HepG2 (cell line): ENCODE data around the gene ADSS1. TPM values are rescaled to one million over a fixed set of nuclear protein-coding genes. Genes with fewer than 3 reads are reported as not detected.

Experiments
- CENPT ChIP-seq: sonication (generic); formaldehyde crosslinking; IDR thresholded peaks from 2 replicates; pipeline ENCODE4 v1.8.0; 2022; ENCODE audit warnings: low read depth, mild to moderate bottlenecking, moderate library complexity, missing genetic modification reagents
- DNMT3B ChIP-seq: conservative IDR thresholded peaks from 2 replicates; pipeline ENCODE4 v1.6.1; 2016; ENCODE audit warnings: missing biosample characterization, control low read depth
- FOXO1 ChIP-seq: sonication (generic); formaldehyde crosslinking; IDR thresholded peaks from 2 replicates; pipeline ENCODE4 v1.4.0; 2020; ENCODE audit warnings: missing genetic modification reagents
- HNRNPL ChIP-seq: fragments of 200-400 bp; formaldehyde crosslinking; IDR thresholded peaks from 2 replicates; pipeline ENCODE4 v1.6.1; 2017; ENCODE audit warnings: mild to moderate bottlenecking, low read depth, low read length
- IKZF4 ChIP-seq: sonication (generic); formaldehyde crosslinking; IDR thresholded peaks from 2 replicates; pipeline ENCODE4 v1.5.1; 2020; ENCODE audit warnings: borderline replicate concordance, mild to moderate bottlenecking, low read depth, missing genetic modification reagents; ENCODE audit errors: not compliant biosample characterization
- KAT7 ChIP-seq: IDR thresholded peaks from 2 replicates; pipeline ENCODE4 v1.6.1; 2018; ENCODE audit warnings: borderline replicate concordance, missing compliant biosample characterization
- NR2F6 ChIP-seq, 2 experiments: IDR thresholded peaks; 2 replicates each; pipeline ENCODE4 v1.6.1; 2016; ENCODE audit warnings: antibody characterized with exemption in 1 of 2, mild to moderate bottlenecking in 1 of 2
- PBX3 ChIP-seq: sonication (generic); formaldehyde crosslinking; IDR thresholded peaks from 2 replicates; pipeline ENCODE4 v1.8.1; 2023; ENCODE audit warnings: missing genetic modification reagents, inconsistent platforms, borderline replicate concordance
- RNF219 ChIP-seq: sonication (generic); formaldehyde crosslinking; IDR thresholded peaks from 2 replicates; pipeline ENCODE4 v1.5.0; 2020; ENCODE audit warnings: mild to moderate bottlenecking, missing genetic modification reagents
- SRF ChIP-seq: IDR thresholded peaks from 2 replicates; pipeline ENCODE4 v1.6.1; 2011; ENCODE audit warnings: mild to moderate bottlenecking, low read depth, low read length, moderate library complexity
- SRY ChIP-seq: sonication (generic); formaldehyde crosslinking; IDR thresholded peaks from 2 replicates; pipeline ENCODE4 v1.8.0; 2022; ENCODE audit warnings: mild to moderate bottlenecking, missing genetic modification reagents
- ZNF205 ChIP-seq: IDR thresholded peaks from 2 replicates; pipeline ENCODE4 v1.6.1; 2018; ENCODE audit warnings: missing biosample characterization, missing genetic modification reagents
- ZNF30 ChIP-seq: sonication (generic); formaldehyde crosslinking; IDR thresholded peaks from 2 replicates; pipeline ENCODE4 v1.5.0; 2020; ENCODE audit warnings: mild to moderate bottlenecking, missing genetic modification reagents
- ZNF530 ChIP-seq: sonication (generic); formaldehyde crosslinking; IDR thresholded peaks from 2 replicates; pipeline ENCODE4 v1.5.0; 2020; ENCODE audit warnings: low read depth, mild to moderate bottlenecking, missing genetic modification reagents
- ZNF616 ChIP-seq: sonication (generic); formaldehyde crosslinking; IDR thresholded peaks from 2 replicates; pipeline ENCODE4 v1.5.0; 2020; ENCODE audit warnings: low read depth, mild to moderate bottlenecking, missing genetic modification reagents
- ZSCAN30 ChIP-seq: sonication (generic); formaldehyde crosslinking; IDR thresholded peaks from 2 replicates; pipeline ENCODE4 v1.5.0; 2020; ENCODE audit warnings: mild to moderate bottlenecking, missing genetic modification reagents
- polyA plus RNA-seq, 8 experiments: library from polyadenylated mRNA; depleted of rRNA in 3 of 8; stranded (reverse) in 7 of 8; unstranded in 1 of 8; fragments of >200 nt; fragmentation: Illumina TruSeq in 4 of 8; extraction: Trizol in 4 of 8; gene quantifications; 2 replicates each; pipeline versions ENCODE4 v1.2.1 to v1.2.3, GENCODE V29; 2011 to 2016; ENCODE audit warnings: low read depth in 4 of 8, missing spikeins in 1 of 8, mixed read lengths in 1 of 8; ENCODE audit not compliant: insufficient read depth in 1 of 8
- total RNA-seq, 5 experiments: library from RNA; depleted of rRNA; stranded (reverse); fragments of >200 nt; fragmentation: Illumina TruSeq; extraction: Trizol; gene quantifications; 2 replicates each; pipeline ENCODE4 v1.2.3, GENCODE V29; 2016; ENCODE audit warnings: low read depth in 1 of 5
- TF ChIP-seq, protein P1 (sequence below): sonication (generic); formaldehyde crosslinking; IDR thresholded peaks from 2 replicates; pipeline ENCODE4 v1.4.0; 2020; ENCODE audit warnings: missing genetic modification reagents
- TF ChIP-seq, protein P2 (sequence below): sonication (generic); formaldehyde crosslinking; IDR thresholded peaks from 2 replicates; pipeline ENCODE4 v1.8.0; 2022; ENCODE audit warnings: mild to moderate bottlenecking, missing genetic modification reagents, borderline replicate concordance

ADSS1 gene
- total and polyA plus RNA-seq, 2 of the 13 experiments (the other 11 are each of a cell fraction or from before 2014, with no cell fraction given), result 1.0 to 36.7 TPM

DNA sequence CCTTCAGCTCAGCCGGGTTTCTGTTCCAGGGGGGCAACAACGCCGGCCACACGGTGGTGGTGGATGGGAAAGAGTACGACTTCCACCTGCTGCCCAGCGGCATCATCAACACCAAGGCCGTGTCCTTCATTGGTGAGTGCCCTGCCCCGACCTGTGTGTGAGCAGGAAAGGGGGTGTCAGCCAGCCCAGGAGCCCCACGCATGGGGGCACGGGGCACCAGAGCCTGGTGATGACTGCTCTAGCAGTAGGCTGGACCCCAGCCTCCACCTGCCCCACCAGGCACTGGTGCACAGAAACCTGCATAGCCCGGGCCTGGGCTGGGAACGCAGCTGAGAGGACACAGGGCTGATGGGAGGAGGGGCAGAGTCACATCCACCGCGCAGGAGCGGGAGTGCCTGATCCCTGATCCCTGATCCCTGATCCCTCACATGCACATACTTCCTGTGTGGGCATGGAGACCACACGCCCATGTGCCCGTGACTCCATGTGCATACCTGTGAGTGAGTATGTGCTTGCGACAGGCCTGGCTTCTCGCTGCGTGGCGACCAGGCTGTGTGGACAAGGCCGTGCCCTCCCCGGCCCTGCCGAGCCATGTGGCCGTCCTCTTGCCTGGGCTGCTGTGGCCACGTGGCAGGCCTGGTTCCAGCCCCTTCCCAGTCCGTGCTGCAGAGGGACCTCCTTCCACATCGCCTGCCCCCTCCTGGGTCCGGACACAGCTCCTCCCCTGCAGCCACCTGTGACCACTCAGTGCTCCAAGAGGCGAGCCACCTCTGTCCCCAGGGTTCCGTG is 11.2 kb downstream of the ADSS1 start (continued):
- TF ChIP-seq, protein P1, sequence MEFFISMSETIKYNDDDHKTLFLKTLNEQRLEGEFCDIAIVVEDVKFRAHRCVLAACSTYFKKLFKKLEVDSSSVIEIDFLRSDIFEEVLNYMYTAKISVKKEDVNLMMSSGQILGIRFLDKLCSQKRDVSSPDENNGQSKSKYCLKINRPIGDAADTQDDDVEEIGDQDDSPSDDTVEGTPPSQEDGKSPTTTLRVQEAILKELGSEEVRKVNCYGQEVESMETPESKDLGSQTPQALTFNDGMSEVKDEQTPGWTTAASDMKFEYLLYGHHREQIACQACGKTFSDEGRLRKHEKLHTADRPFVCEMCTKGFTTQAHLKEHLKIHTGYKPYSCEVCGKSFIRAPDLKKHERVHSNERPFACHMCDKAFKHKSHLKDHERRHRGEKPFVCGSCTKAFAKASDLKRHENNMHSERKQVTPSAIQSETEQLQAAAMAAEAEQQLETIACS (CRISPR knock-in tag), result no peak
- TF ChIP-seq DNMT3B, result no peak
- peak; percentile 83; the same call in 1 of the 2 replicates for TF ChIP-seq HNRNPL
- no peak for TF ChIP-seq ZNF530 (CRISPR knock-in tag)
- TF ChIP-seq FOXO1, result peak; percentile 73
- no peak for TF ChIP-seq RNF219 (CRISPR knock-in tag)
- peak; percentile 63; the same call in 1 of the 2 replicates for TF ChIP-seq SRY (CRISPR knock-in tag)
- TF ChIP-seq CENPT (CRISPR knock-in tag), result peak; percentile 99
- TF ChIP-seq, protein P2, sequence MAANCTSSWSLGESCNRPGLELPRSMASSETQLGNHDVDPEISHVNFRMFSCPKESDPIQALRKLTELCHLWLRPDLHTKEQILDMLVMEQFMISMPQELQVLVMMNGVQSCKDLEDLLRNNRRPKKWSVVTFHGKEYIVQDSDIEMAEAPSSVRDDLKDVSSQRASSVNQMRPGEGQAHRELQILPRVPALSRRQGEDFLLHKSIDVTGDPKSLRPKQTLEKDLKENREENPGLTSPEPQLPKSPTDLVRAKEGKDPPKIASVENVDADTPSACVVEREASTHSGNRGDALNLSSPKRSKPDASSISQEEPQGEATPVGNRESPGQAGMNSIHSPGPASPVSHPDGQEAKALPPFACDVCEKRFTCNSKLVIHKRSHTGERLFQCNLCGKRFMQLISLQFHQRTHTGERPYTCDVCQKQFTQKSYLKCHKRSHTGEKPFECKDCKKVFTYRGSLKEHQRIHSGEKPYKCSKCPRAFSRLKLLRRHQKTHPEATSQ (CRISPR knock-in tag), result peak; percentile 77; the same call in 1 of the 2 replicates
- no peak; the same call in none of the 2 replicates for TF ChIP-seq ZNF616 (CRISPR knock-in tag)
- TF ChIP-seq ZNF30, result 0 out of 2 replicates have a peak, but pooled peaks have one; percentile 43
- no peak for TF ChIP-seq PBX3 (CRISPR knock-in tag)
- TF ChIP-seq KAT7 (CRISPR knock-in tag), result no peak
- TF ChIP-seq ZSCAN30 (CRISPR knock-in tag), result no peak
- 0 out of 2 replicates have a peak, but pooled peaks have one; percentile 26 for TF ChIP-seq ZNF205 (CRISPR knock-in tag)
- TF ChIP-seq IKZF4 (CRISPR knock-in tag), result peak; percentile 64
- no peak for TF ChIP-seq NR2F6 (IDR thresholded peaks at IDR 0.05)
- peak; percentile 81 for TF ChIP-seq NR2F6 (CRISPR knock-in tag; IDR thresholded peaks at IDR 0.05)
- TF ChIP-seq SRF, result no peak
